ENCODE data around the gene WT1.

GRCh38 chr11:32454993-32455392 lies 19.7 kb upstream of the WT1 start:
- TF ChIP-seq CTCF (IDR thresholded peaks at IDR 0.05; ENCODE audit: control extremely low read depth in 1 of 3, insufficient read depth in 1 of 3, low read depth in 1 of 3, low read length in 3 of 3) (no peak), MAX (IDR thresholded peaks at IDR 0.05) (no peak), BRCA1 (IDR thresholded peaks at IDR 0.05; ENCODE audit: low read depth, low read length) (no peak), CEBPB (IDR thresholded peaks at IDR 0.05; ENCODE audit: low read depth, low read length) (no peak)

Measured in H1 (cell line).